ENCODE results near the gene F10. TPM values are rescaled to one million over a fixed set of nuclear protein-coding genes. Genes with fewer than 3 reads are reported as not detected.

The F10 gene
- total RNA-seq, 5 donors from 2014 or later (not counting 1 experiment from before 2014, with no cell fraction given): not detected

DNA sequence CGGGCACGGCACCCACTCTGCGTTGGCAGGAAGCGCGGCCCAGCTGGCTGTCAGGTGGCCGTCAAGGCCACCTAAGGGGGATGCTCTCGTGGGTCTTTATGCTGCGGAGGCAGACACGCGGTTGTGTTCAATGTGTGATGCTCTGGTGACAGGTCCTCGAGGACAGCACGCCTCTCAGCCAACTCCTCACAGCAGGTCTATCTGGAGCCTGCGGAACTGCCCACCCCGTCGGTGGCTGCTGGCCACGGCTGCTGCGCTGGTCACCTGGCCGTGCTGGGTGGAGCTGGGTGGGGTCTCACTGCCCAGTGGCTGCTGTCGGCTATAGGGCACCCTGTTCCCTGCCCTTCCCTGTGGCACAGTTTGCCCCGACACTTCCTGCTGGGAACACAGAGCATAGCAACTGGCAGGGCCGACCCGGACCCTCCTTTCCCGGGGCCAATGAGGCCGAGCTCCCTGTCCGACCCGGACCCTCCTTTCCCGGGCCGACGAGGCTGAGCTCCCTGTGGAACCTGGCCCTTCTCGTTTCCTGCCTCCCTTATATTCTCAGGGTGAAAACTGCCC, 31.3 kb upstream of the F10 start:
- no peaks in the 10 kb centered on the region for H3K9me3 Mint-ChIP-seq
- no peak overlapping the region for H3K4me3 Mint-ChIP-seq
- H3K36me3 Mint-ChIP-seq: peaks cover 6% of the 10 kb centered on the region
- Histone ChIP-seq H3K36me3 (ENCODE audit: control insufficient read depth in 2 of 2, extremely low read depth in 1 of 2, insufficient read depth in 1 of 2, low read length in 1 of 2) (peaks cover 2 to 3% of the 10 kb centered on the region in 2 donors), H3K27me3 (replicated peaks in 1 of 2; ENCODE audit: control insufficient read depth in 2 of 2, extremely low read depth in 1 of 2, insufficient read depth in 2 of 2, low read length in 1 of 2) (no peaks in the 10 kb centered on the region), H3K27ac (ENCODE audit: low read length) (no peak overlapping the region), H3K4me1 (ENCODE audit: control insufficient read depth in 1 of 2, extremely low read depth in 1 of 2, insufficient read depth in 2 of 2, low read length in 2 of 2) (no peaks in the 10 kb centered on the region), H3K4me3 (ENCODE audit: control insufficient read depth in 1 of 2, extremely low read depth in 1 of 2, low read length in 1 of 2) (no peak overlapping the region), H3K9me3 (no peaks in the 10 kb centered on the region)
- 92% methylated on average over 28 of the region's 30 CpGs for WGBS (ENCODE audit: insufficient coverage)
- no peak for ATAC-seq (replicated peaks in 1 of 4)
- CTCF ChIA-PET: interaction anchor here in 1 of 2 donors (0.7 kb wide), 1 partner anchor 175 kb away, joined by 3 read pairs; no protein-coding TSS in a partner anchor
- no peak overlapping the region for H3K27ac Mint-ChIP-seq
- POLR2A ChIA-PET: no interaction called here
- H3K27me3 Mint-ChIP-seq: no peaks in the 10 kb centered on the region
- no peak for DNase-seq
- H3K4me1 Mint-ChIP-seq: no peaks in the 10 kb centered on the region

GRCh38 chr13:113091891-113092775, 30.5 kb upstream of the F10 start:
- no peaks in the 10 kb centered on the region for H3K27me3 ChIP-seq (replicated peaks in 1 of 2; ENCODE audit: control insufficient read depth in 2 of 2, extremely low read depth in 1 of 2, insufficient read depth in 2 of 2, low read length in 1 of 2)
- DNase-seq (no peak), ATAC-seq (replicated peaks in 1 of 4) (no peak)
- H3K27ac ChIP-seq (ENCODE audit: low read length): no peak overlapping the region
- no peaks in the 10 kb centered on the region for H3K4me1 ChIP-seq (ENCODE audit: control insufficient read depth in 1 of 2, extremely low read depth in 1 of 2, insufficient read depth in 2 of 2, low read length in 2 of 2)
- no peaks in the 10 kb centered on the region for H3K27me3 Mint-ChIP-seq
- 87% methylated on average over 26 of the region's 33 CpGs for WGBS (ENCODE audit: insufficient coverage)
- no peak overlapping the region for H3K27ac Mint-ChIP-seq
- no peak overlapping the region for H3K4me3 ChIP-seq (ENCODE audit: control insufficient read depth in 1 of 2, extremely low read depth in 1 of 2, low read length in 1 of 2)
- no peaks in the 10 kb centered on the region for H3K4me1 Mint-ChIP-seq
- no peak overlapping the region for H3K4me3 Mint-ChIP-seq
- H3K9me3 ChIP-seq: no peaks in the 10 kb centered on the region
- peaks cover 2 to 3% of the 10 kb centered on the region in 2 donors for H3K36me3 ChIP-seq (ENCODE audit: control insufficient read depth in 2 of 2, extremely low read depth in 1 of 2, insufficient read depth in 1 of 2, low read length in 1 of 2)
- POLR2A ChIA-PET: no interaction called here
- CTCF ChIA-PET: no interaction called here
- peaks cover 4% of the 10 kb centered on the region for H3K36me3 Mint-ChIP-seq
- H3K9me3 Mint-ChIP-seq: no peaks in the 10 kb centered on the region

GRCh38 chr13:113092776-113093579, 29.6 kb upstream of the F10 start:
- ChIA-PET POLR2A (no interaction called here), CTCF (no interaction called here)
- Mint-ChIP-seq H3K27me3 (no peaks in the 10 kb centered on the region), H3K4me3 (no peak overlapping the region), H3K9me3 (no peaks in the 10 kb centered on the region), H3K36me3 (peaks cover 3% of the 10 kb centered on the region), H3K4me1 (no peaks in the 10 kb centered on the region), H3K27ac (no peak overlapping the region)
- no peak overlapping the region for H3K4me3 ChIP-seq (ENCODE audit: control insufficient read depth in 1 of 2, extremely low read depth in 1 of 2, low read length in 1 of 2)
- WGBS (ENCODE audit: insufficient coverage): 92% methylated on average over 25 of the region's 25 CpGs
- no peaks in the 10 kb centered on the region for H3K9me3 ChIP-seq
- no peak for DNase-seq
- no peak for ATAC-seq (replicated peaks in 1 of 4)
- H3K27ac ChIP-seq (ENCODE audit: low read length): no peak overlapping the region
- H3K27me3 ChIP-seq (replicated peaks in 1 of 2; ENCODE audit: control insufficient read depth in 2 of 2, extremely low read depth in 1 of 2, insufficient read depth in 2 of 2, low read length in 1 of 2): no peaks in the 10 kb centered on the region
- H3K4me1 ChIP-seq (ENCODE audit: control insufficient read depth in 1 of 2, extremely low read depth in 1 of 2, insufficient read depth in 2 of 2, low read length in 2 of 2): no peaks in the 10 kb centered on the region
- peaks cover under 1 to 2% of the 10 kb centered on the region in 2 donors for H3K36me3 ChIP-seq (ENCODE audit: control insufficient read depth in 2 of 2, extremely low read depth in 1 of 2, insufficient read depth in 1 of 2, low read length in 1 of 2)

GRCh38 chr13:113093580-113094409, 28.8 kb upstream of the F10 start:
- no peak for DNase-seq
- POLR2A ChIA-PET: no interaction called here

GRCh38 chr13:113094410-113094800, 28.2 kb upstream of the F10 start:
- Mint-ChIP-seq H3K36me3 (peaks cover 3% of the 10 kb centered on the region), H3K4me1 (no peaks in the 10 kb centered on the region), H3K4me3 (no peak overlapping the region), H3K9me3 (no peaks in the 10 kb centered on the region), H3K27me3 (no peaks in the 10 kb centered on the region), H3K27ac (no peak overlapping the region)
- POLR2A ChIA-PET: no interaction called here
- no peak overlapping the region for H3K27ac ChIP-seq (ENCODE audit: low read length)
- H3K4me3 ChIP-seq (ENCODE audit: control insufficient read depth in 1 of 2, extremely low read depth in 1 of 2, low read length in 1 of 2): no peak overlapping the region
- 82% methylated on average over 13 of the region's 14 CpGs for whole genome bisulfite sequencing (ENCODE audit: insufficient coverage)
- H3K36me3 ChIP-seq (ENCODE audit: control insufficient read depth in 2 of 2, extremely low read depth in 1 of 2, insufficient read depth in 1 of 2, low read length in 1 of 2): no peaks in the 10 kb centered on the region
- no peaks in the 10 kb centered on the region for H3K9me3 ChIP-seq
- no peaks in the 10 kb centered on the region for H3K4me1 ChIP-seq (ENCODE audit: control insufficient read depth in 1 of 2, extremely low read depth in 1 of 2, insufficient read depth in 2 of 2, low read length in 2 of 2)
- ATAC-seq (replicated peaks in 1 of 4): no peak
- no peaks in the 10 kb centered on the region for H3K27me3 ChIP-seq (replicated peaks in 1 of 2; ENCODE audit: control insufficient read depth in 2 of 2, extremely low read depth in 1 of 2, insufficient read depth in 2 of 2, low read length in 1 of 2)
- DNase-seq: no peak
- CTCF ChIA-PET: no interaction called here

More at GRCh38 chr13:113093580-113094409, 28.8 kb upstream of the F10 start:
- no peaks in the 10 kb centered on the region for H3K9me3 Mint-ChIP-seq
- no peaks in the 10 kb centered on the region for H3K36me3 ChIP-seq (ENCODE audit: control insufficient read depth in 2 of 2, extremely low read depth in 1 of 2, insufficient read depth in 1 of 2, low read length in 1 of 2)
- no peak overlapping the region for H3K27ac Mint-ChIP-seq
- H3K27me3 Mint-ChIP-seq: no peaks in the 10 kb centered on the region
- no peak for ATAC-seq (replicated peaks in 1 of 4)
- no peak overlapping the region for H3K4me3 Mint-ChIP-seq
- peaks cover 3% of the 10 kb centered on the region for H3K36me3 Mint-ChIP-seq
- H3K27ac ChIP-seq (ENCODE audit: low read length): no peak overlapping the region
- no peak overlapping the region for H3K4me3 ChIP-seq (ENCODE audit: control insufficient read depth in 1 of 2, extremely low read depth in 1 of 2, low read length in 1 of 2)
- 81% methylated on average over 23 of the region's 29 CpGs for WGBS (ENCODE audit: insufficient coverage)
- no peaks in the 10 kb centered on the region for H3K4me1 Mint-ChIP-seq
- no peaks in the 10 kb centered on the region for H3K27me3 ChIP-seq (replicated peaks in 1 of 2; ENCODE audit: control insufficient read depth in 2 of 2, extremely low read depth in 1 of 2, insufficient read depth in 2 of 2, low read length in 1 of 2)
- no peaks in the 10 kb centered on the region for H3K4me1 ChIP-seq (ENCODE audit: control insufficient read depth in 1 of 2, extremely low read depth in 1 of 2, insufficient read depth in 2 of 2, low read length in 2 of 2)
- CTCF ChIA-PET: no interaction called here
- no peaks in the 10 kb centered on the region for H3K9me3 ChIP-seq

Measured in T-cell (primary cell).